ENCODE results near the gene COL23A1. TPM values are rescaled to one million over a fixed set of nuclear protein-coding genes. Genes with fewer than 3 reads are reported as not detected.

COL23A1 gene
- total and polyA plus RNA-seq, 2 experiments from 2014 or later, result 1.1 to 5.1 TPM

DNA sequence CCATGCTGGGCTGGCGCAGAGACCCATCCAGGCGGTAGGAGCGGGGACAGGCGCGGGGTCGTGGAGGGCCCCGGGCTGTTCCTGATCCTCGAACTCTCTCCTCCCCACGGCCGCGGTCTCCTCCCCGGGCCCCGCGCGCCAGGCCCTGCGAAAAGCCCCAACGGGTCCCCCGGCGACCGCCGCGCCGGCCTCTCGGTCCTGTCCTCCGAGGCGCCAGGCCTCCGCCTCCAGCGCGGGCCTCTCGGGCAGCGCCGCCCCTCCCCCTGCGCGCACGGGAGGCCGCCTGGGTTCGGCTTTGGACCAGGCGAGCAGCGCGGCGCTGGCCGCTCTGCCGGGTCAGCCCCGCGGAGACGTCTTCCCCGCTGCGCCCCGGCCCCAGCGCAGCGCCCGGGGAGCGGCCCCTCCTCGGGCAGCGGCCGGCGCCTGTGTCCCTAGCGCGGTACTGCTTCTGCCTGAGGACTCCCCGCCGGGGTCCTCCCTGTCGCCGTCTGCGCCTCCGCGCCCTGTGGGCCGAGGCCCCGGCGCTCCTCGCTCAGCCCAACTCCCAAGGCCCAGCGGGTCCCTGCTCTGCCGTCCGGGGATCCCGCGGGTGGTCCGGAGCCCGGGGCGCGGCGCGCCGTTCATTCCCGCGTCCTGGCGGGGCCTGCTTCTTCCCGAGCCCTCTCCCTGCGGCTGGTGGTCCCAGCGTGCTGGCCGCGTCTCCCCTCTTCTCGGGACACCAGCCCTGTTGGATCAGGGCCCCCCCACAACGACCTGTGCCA lies 13.4 kb downstream of the COL23A1 start:
- no peak overlapping the region for H3K27ac ChIP-seq
- TF ChIP-seq EZH2 (IDR thresholded peaks at IDR 0.05; ENCODE audit: borderline replicate concordance), result no peak
- DNase-seq (ENCODE audit: low spot score), result peak; percentile 44
- no peaks in the 10 kb centered on the region for H3K9me2 ChIP-seq (replicated peaks; ENCODE audit: insufficient read depth)
- H3K4me3 ChIP-seq, result peak overlapping the region; percentile 16
- WGBS (ENCODE audit: low lambda C conversion rate, missing lambda C conversion rate), result 11% methylated on average over 43 of the region's 92 CpGs
- no peaks in the 10 kb centered on the region for H4K20me1 ChIP-seq (ENCODE audit: insufficient read depth, poor library complexity, severe bottlenecking)
- H3K4me2 ChIP-seq, result peak overlapping the region; percentile 85
- peaks cover 6% of the 10 kb centered on the region for H3K4me1 ChIP-seq (ENCODE audit: insufficient read depth)
- peaks cover 32% of the 10 kb centered on the region for H3K27me3 ChIP-seq
- no peaks in the 10 kb centered on the region for H3K79me2 ChIP-seq
- H3K9me3 ChIP-seq (ENCODE audit: low read depth), result peaks cover 4% of the 10 kb centered on the region
- peak overlapping the region; percentile 78 for H2AFZ ChIP-seq
- H3K36me3 ChIP-seq (replicated peaks; ENCODE audit: insufficient read depth, low read depth), result no peaks in the 10 kb centered on the region

DNA sequence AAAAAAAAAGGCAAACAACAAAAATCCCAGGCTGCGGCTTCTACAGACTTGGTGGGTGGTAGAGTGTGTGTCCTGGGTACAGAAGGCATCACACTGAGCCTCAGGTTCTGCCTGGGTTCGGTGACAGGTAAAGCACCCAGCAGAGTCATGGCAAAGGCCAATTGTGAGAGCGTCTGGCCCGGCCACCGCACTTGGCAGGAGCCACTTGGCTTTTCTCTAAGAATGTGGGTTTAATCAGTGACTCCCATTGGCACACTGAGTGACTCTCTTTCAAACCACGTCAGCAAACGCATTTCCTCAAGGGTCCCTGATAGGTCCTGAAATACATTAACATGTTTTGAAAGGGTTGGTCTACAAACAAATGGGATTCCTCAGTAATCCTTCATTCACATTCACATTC lies 17.0 kb downstream of the COL23A1 start:
- Histone ChIP-seq H3K9me3 (ENCODE audit: low read depth) (peaks cover 4% of the 10 kb centered on the region), H4K20me1 (ENCODE audit: insufficient read depth, poor library complexity, severe bottlenecking) (no peaks in the 10 kb centered on the region), H3K4me3 (no peak overlapping the region), H3K4me1 (ENCODE audit: insufficient read depth) (peaks cover 6% of the 10 kb centered on the region), H3K79me2 (no peaks in the 10 kb centered on the region), H3K9me2 (replicated peaks; ENCODE audit: insufficient read depth) (no peaks in the 10 kb centered on the region), H2AFZ (no peak overlapping the region), H3K4me2 (no peak overlapping the region), H3K27me3 (peaks cover 32% of the 10 kb centered on the region), H3K27ac (no peak overlapping the region), H3K36me3 (replicated peaks; ENCODE audit: insufficient read depth, low read depth) (no peaks in the 10 kb centered on the region)
- no peak for TF ChIP-seq EZH2 (IDR thresholded peaks at IDR 0.05; ENCODE audit: borderline replicate concordance)
- TF ChIP-seq EZH2phosphoT487 (IDR thresholded peaks at IDR 0.05; ENCODE audit: low read depth, severe bottlenecking, unreplicated experiment), result no peak
- TF ChIP-seq, protein P1, sequence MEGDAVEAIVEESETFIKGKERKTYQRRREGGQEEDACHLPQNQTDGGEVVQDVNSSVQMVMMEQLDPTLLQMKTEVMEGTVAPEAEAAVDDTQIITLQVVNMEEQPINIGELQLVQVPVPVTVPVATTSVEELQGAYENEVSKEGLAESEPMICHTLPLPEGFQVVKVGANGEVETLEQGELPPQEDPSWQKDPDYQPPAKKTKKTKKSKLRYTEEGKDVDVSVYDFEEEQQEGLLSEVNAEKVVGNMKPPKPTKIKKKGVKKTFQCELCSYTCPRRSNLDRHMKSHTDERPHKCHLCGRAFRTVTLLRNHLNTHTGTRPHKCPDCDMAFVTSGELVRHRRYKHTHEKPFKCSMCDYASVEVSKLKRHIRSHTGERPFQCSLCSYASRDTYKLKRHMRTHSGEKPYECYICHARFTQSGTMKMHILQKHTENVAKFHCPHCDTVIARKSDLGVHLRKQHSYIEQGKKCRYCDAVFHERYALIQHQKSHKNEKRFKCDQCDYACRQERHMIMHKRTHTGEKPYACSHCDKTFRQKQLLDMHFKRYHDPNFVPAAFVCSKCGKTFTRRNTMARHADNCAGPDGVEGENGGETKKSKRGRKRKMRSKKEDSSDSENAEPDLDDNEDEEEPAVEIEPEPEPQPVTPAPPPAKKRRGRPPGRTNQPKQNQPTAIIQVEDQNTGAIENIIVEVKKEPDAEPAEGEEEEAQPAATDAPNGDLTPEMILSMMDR (IDR thresholded peaks at IDR 0.05; ENCODE audit: poor library complexity), result no peak
- no peak for DNase-seq (ENCODE audit: low spot score)
- 93% methylated on average over 7 of the region's 7 CpGs for WGBS (ENCODE audit: low lambda C conversion rate, missing lambda C conversion rate)

DNA sequence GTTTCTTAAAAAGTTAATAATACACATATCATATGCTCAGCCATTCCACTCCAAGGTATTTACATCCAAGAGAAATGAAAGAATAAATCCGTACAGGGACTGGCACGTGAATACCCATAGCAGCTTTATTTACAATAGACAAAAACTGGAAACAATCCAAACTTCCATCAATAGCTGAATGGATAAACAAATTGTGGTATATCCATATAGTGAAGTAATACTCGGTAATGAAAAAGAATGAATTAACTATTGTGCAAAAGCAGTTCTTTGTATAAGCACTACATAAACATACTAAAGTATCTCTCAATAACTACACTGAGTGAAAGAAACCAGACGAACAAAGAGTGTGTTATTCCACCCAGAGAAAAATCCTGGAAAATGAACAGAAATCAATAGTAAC lies 17.6 kb downstream of the COL23A1 start:
- no peak for DNase-seq (ENCODE audit: low spot score)
- Histone ChIP-seq H3K27ac (no peak overlapping the region), H3K4me1 (ENCODE audit: insufficient read depth) (peaks cover 6% of the 10 kb centered on the region), H3K4me2 (no peak overlapping the region), H2AFZ (no peak overlapping the region), H3K27me3 (peaks cover 32% of the 10 kb centered on the region), H3K9me2 (replicated peaks; ENCODE audit: insufficient read depth) (no peaks in the 10 kb centered on the region), H3K36me3 (replicated peaks; ENCODE audit: insufficient read depth, low read depth) (no peaks in the 10 kb centered on the region), H4K20me1 (ENCODE audit: insufficient read depth, poor library complexity, severe bottlenecking) (no peaks in the 10 kb centered on the region), H3K4me3 (no peak overlapping the region), H3K9me3 (ENCODE audit: low read depth) (peaks cover 4% of the 10 kb centered on the region), H3K79me2 (no peaks in the 10 kb centered on the region)
- TF ChIP-seq, protein P1 (IDR thresholded peaks at IDR 0.05; ENCODE audit: poor library complexity), result no peak
- TF ChIP-seq EZH2phosphoT487 (IDR thresholded peaks at IDR 0.05; ENCODE audit: low read depth, severe bottlenecking, unreplicated experiment), result no peak
- no peak for TF ChIP-seq EZH2 (IDR thresholded peaks at IDR 0.05; ENCODE audit: borderline replicate concordance)
- 97% methylated on average over 4 of the region's 4 CpGs for WGBS (ENCODE audit: low lambda C conversion rate, missing lambda C conversion rate)

DNA sequence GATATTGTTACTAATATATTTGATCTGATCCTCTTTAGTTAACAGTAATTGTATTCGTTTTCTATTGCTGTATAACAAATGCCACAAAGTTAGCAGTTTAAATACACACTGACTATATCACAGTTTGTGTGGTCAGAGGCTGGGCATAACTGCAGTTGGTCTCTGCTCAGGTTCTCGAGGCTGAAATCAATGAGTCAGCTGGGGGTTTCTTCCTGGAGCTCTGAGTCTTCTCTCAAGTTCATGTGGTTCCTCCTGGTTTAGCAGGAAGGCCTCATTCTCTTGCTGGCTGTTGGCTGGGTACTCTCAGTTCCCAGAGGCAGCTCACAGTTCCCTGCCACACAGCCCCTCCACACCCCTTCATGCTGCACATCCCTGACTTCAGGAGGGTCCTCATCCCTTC lies 20.7 kb downstream of the COL23A1 start:
- peaks cover 4% of the 10 kb centered on the region for H3K9me3 ChIP-seq (ENCODE audit: low read depth)
- TF ChIP-seq EZH2 (IDR thresholded peaks at IDR 0.05; ENCODE audit: borderline replicate concordance) (no peak), EZH2phosphoT487 (IDR thresholded peaks at IDR 0.05; ENCODE audit: low read depth, severe bottlenecking, unreplicated experiment) (no peak)
- TF ChIP-seq, protein P1 (IDR thresholded peaks at IDR 0.05; ENCODE audit: poor library complexity), result no peak
- DNase-seq (ENCODE audit: low spot score), result no peak
- no peak overlapping the region for H3K4me3 ChIP-seq
- H3K27ac ChIP-seq, result no peak overlapping the region
- H2AFZ ChIP-seq, result no peak overlapping the region
- 61% methylated on average over 2 of the region's 2 CpGs for WGBS (ENCODE audit: low lambda C conversion rate, missing lambda C conversion rate)
- no peaks in the 10 kb centered on the region for H3K9me2 ChIP-seq (replicated peaks; ENCODE audit: insufficient read depth)
- H3K4me2 ChIP-seq, result no peak overlapping the region
- H3K27me3 ChIP-seq, result peaks cover 3% of the 10 kb centered on the region
- H4K20me1 ChIP-seq (ENCODE audit: insufficient read depth, poor library complexity, severe bottlenecking), result no peaks in the 10 kb centered on the region
- H3K4me1 ChIP-seq (ENCODE audit: insufficient read depth), result peaks cover 9% of the 10 kb centered on the region
- H3K36me3 ChIP-seq (replicated peaks; ENCODE audit: insufficient read depth, low read depth), result no peaks in the 10 kb centered on the region
- no peaks in the 10 kb centered on the region for H3K79me2 ChIP-seq

All from hepatocyte (in vitro differentiated cells).